Colonic mucosa (tissue), 4 donors: Measurements from ENCODE around the gene SLC25A31. TPM values are rescaled to one million over a fixed set of nuclear protein-coding genes. Genes with fewer than 3 reads are reported as not detected.

Experiments used
- DNase-seq: peaks from one replicate; pipeline ENCODE4 v3.0.0-alpha.2; 2020
- H3K27ac ChIP-seq: fragments of 200-600 bp; one replicate; pipeline ENCODE4 v1.8.0; 2021
- H3K27me3 ChIP-seq: fragments of 200-600 bp; one replicate; pipeline ENCODE4 v1.8.0; 2021
- H3K36me3 ChIP-seq: fragments of 200-600 bp; one replicate; pipeline ENCODE4 v1.8.0; 2021
- H3K4me1 ChIP-seq: fragments of 200-600 bp; one replicate; pipeline ENCODE4 v1.8.0; 2021; ENCODE audit warnings: mild to moderate bottlenecking
- H3K4me3 ChIP-seq: fragments of 200-600 bp; one replicate; pipeline ENCODE4 v1.8.0; 2021
- H3K9ac ChIP-seq, 2 donors: one replicate each; pipeline ENCODE4 v1.7.0; 2013; ENCODE audit warnings: control low read depth in 2 of 2, low read depth in 2 of 2, low read length in 2 of 2
- H3K9me3 ChIP-seq: fragments of 200-600 bp; one replicate; pipeline ENCODE4 v1.8.0; 2021
- intact Hi-C: fragments of 100-400 bp; cut with DNase I; formaldehyde crosslinking; loops from one replicate; pipeline ENCODE4 v1.14.1; 2022
- total RNA-seq, 2 donors: library from RNA; stranded (reverse); fragmentation: NEBNext Ultra II Directional in 1 of 2; extraction: Animal tissue kit (Norgen Biotek cat#: 25700) in 1 of 2; gene quantifications; one replicate each; pipeline ENCODE4 v1.2.1, GENCODE V29; 2021
- TF ChIP-seq, protein P1 (sequence below): fragments of 200-600 bp; IDR thresholded peaks from one replicate; pipeline ENCODE4 v1.8.0; 2022; ENCODE audit warnings: antibody characterized with exemption, mild to moderate bottlenecking
- donor health status: healthy.
- donor health status: DM: no; HTN: no; CAD: no.
- donor health status: DM: no; HTN: no; CAD: no.

The SLC25A31 gene
- total RNA-seq, 2 donors from 2014 or later = not detected

DNA sequence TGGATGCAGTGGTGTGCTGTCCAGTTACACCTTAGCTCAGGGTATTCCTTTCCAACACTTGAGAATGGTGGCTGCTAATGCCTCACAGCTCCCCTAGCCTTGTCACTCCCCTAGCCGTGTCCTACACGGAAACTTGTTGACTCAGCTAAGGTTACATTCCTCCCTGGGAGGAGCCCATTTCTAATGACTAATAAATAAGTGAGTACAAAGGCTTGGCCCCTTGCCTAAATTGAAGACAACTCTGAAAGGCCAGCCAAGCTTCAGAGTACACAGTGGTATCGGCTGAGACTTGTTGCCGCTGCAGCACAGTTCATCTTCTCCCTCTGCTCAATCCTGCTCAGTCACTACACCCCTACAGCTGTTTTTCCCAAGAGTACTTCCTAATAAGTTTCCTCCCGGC, 21.2 kb upstream of the SLC25A31 start:
- H3K4me3 ChIP-seq = no peak overlapping the region
- no peaks in the 10 kb centered on the region for H3K36me3 ChIP-seq
- DNase-seq = no peak
- intact Hi-C loops = no loop called here
- H3K4me1 ChIP-seq = no peaks in the 10 kb centered on the region
- no peak overlapping the region for H3K9ac ChIP-seq
- H3K27ac ChIP-seq = no peak overlapping the region
- TF ChIP-seq, protein P1, sequence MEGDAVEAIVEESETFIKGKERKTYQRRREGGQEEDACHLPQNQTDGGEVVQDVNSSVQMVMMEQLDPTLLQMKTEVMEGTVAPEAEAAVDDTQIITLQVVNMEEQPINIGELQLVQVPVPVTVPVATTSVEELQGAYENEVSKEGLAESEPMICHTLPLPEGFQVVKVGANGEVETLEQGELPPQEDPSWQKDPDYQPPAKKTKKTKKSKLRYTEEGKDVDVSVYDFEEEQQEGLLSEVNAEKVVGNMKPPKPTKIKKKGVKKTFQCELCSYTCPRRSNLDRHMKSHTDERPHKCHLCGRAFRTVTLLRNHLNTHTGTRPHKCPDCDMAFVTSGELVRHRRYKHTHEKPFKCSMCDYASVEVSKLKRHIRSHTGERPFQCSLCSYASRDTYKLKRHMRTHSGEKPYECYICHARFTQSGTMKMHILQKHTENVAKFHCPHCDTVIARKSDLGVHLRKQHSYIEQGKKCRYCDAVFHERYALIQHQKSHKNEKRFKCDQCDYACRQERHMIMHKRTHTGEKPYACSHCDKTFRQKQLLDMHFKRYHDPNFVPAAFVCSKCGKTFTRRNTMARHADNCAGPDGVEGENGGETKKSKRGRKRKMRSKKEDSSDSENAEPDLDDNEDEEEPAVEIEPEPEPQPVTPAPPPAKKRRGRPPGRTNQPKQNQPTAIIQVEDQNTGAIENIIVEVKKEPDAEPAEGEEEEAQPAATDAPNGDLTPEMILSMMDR = no peak
- H3K27me3 ChIP-seq = no peaks in the 10 kb centered on the region
- H3K9me3 ChIP-seq = no peaks in the 10 kb centered on the region

DNA sequence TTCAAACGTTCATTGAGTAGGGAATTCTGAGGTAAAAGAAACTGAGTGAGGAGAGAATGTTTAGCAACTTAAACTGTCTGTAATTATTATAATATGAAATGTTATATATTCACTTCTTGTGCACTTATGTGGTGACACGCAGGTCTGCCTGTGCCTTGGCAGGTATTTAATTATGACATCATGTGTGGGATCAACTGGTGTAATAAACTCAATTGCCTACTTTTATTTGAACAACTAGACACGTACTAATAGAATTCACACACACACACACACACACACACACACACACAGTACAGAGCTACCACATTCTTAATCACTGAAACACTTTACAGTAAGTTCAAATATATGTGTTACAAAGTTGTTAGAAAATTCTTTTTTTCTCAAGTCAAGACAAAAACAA, 20.7 kb upstream of the SLC25A31 start:
- Histone ChIP-seq H3K9me3 (no peaks in the 10 kb centered on the region), H3K4me1 (no peaks in the 10 kb centered on the region), H3K4me3 (no peak overlapping the region), H3K27me3 (no peaks in the 10 kb centered on the region), H3K9ac (no peak overlapping the region), H3K27ac (no peak overlapping the region), H3K36me3 (no peaks in the 10 kb centered on the region)
- DNase-seq = no peak
- intact Hi-C loops = no loop called here
- TF ChIP-seq, protein P1 = no peak

DNA sequence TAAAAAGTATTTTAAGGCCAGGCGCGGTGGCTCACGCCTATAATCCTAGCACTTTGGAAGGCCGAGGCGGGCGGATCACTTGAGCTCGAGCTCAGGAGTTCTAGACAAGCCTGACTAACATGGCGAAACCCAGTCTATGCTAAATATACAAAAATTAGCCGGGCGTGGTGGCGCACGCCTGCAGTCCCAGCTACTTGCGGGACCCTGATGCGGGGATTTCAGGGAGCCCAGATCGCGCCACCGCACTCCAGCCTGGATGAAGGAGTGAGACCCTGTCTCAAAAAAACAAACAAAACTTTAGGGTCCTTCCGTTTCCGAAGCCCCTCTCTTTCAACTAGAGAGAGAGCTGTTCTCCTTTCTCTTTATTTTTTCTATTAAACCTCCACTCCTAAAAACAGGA, 1.2 kb downstream of the SLC25A31 start:
- Histone ChIP-seq H3K36me3 (no peaks in the 10 kb centered on the region), H3K27ac (no peak overlapping the region), H3K9me3 (no peaks in the 10 kb centered on the region), H3K4me3 (no peak overlapping the region), H3K9ac (no peak overlapping the region), H3K27me3 (no peaks in the 10 kb centered on the region), H3K4me1 (no peaks in the 10 kb centered on the region)
- no peak for DNase-seq
- TF ChIP-seq, protein P1 = no peak
- intact Hi-C loops = no loop called here

DNA sequence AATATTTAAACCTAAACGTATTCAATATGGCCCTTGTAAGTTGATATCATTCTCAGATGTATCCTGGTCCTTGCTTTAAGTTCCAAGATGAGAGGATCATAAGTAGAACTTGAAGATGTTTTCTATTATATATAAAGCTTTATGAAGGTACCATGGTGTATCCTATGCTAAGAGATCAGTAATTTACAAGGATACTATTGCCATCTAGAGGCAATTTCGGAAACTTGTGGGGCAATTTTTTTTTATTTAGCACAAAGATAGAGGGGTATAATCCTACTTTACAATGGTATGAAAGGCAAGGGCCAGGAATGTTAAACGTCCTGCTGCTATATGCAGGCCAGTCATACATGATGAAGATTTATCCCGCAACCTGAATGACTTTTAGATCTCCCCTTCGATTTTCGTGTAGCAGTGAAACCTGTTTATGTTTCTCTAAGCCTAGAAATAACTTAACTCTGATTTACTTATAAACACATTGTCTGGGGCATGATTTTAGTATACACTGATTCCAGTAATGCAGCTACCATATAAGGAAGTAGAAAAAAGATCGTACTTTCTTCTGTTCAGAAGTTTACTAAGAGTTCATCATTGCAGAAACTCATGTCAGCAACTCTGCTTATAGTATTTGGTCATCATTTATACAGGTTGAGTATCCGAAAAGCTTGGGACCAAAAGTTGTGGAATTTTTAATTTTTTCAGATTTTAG, 2.6 kb downstream of the SLC25A31 start:
- H3K9me3 ChIP-seq = no peaks in the 10 kb centered on the region
- no peaks in the 10 kb centered on the region for H3K4me1 ChIP-seq
- DNase-seq = no peak
- H3K36me3 ChIP-seq = no peaks in the 10 kb centered on the region
- H3K4me3 ChIP-seq = no peak overlapping the region
- intact Hi-C loops = loop anchor here (2.0 kb wide), 1 partner anchor 128 kb away; no protein-coding TSS in a partner anchor
- no peak overlapping the region for H3K9ac ChIP-seq
- no peaks in the 10 kb centered on the region for H3K27me3 ChIP-seq
- TF ChIP-seq, protein P1 = peak; percentile 36
- no peak overlapping the region for H3K27ac ChIP-seq

DNA sequence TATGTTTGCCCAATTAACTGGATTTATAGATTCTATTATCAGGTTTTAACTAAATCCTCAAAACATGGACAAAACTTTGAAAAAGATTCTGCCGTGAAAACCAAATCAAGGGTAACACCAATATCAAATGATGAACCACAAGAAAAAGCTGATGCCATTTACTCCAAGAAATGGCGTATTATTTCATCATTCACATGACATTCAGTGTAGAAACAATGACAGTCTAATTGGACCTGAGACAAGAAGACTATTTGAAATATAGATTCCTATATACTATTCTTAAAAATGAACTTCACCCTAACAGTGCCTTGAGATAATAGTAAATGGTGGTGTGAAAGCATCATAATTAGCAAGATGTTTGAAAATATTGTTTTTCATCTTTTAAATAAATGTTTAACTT, 4.8 kb downstream of the SLC25A31 start:
- TF ChIP-seq, protein P1 = no peak
- Histone ChIP-seq H3K27ac (no peak overlapping the region), H3K4me3 (no peak overlapping the region), H3K4me1 (no peaks in the 10 kb centered on the region), H3K9ac (no peak overlapping the region), H3K36me3 (no peaks in the 10 kb centered on the region), H3K27me3 (no peaks in the 10 kb centered on the region), H3K9me3 (no peaks in the 10 kb centered on the region)
- no peak for DNase-seq
- intact Hi-C loops = no loop called here
